ENCODE results near the gene VKORC1L1.

DNA sequence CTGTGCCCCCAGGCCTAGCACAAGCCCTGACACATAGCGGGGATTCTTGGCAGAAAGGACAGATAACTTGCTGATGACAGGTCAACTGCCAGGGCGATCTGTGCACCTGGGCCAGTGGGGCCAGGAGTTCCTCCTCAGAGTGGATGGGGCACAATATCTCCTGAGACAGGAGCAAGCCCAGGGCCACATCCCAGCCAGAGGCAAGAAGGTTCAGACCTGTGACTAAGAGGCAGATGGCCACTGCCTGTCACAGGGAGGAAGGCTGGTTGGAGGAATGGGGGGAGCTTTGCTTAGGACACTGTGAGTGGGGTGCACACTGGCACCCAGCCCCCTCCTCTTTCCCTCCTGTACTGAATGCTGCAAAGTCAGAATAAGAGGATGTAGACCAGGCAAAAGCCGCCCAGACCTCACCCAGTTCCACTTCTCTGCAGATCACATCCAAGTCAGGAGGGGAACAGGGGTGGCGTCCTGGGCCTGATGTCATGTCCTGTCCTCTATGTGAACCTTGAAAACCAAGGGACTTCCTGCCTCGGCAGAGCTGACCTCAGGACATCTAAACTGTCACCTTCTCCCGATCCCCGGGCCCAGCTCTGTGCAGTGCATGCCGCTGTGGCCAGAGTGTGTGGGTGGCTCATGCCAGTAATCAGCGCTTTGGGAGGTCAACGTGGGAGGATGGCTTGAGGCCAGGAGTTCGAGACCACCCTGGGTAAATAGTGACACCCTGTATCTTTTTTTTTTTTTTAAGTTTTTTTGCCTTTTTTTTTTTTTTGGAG lies 107.8 kb downstream of the VKORC1L1 start:
- TF ChIP-seq POLR2A (IDR thresholded peaks at IDR 0.05; ENCODE audit: low read depth, low read length) (peak; percentile 60; the same call in 1 of the 2 replicates), BACH1 (IDR thresholded peaks at IDR 0.05; ENCODE audit: borderline replicate concordance) (no peak), HDAC6 (IDR thresholded peaks at IDR 0.05; ENCODE audit: unreplicated experiment) (no peak), POLR2AphosphoS5 (IDR thresholded peaks at IDR 0.05; ENCODE audit: low read length) (peak; percentile 87), EP300 (IDR thresholded peaks at IDR 0.05; ENCODE audit: borderline replicate concordance in 1 of 2, control insufficient read depth in 1 of 2, low read depth in 2 of 2, low read length in 2 of 2) (no peak), WRNIP1 (IDR thresholded peaks at IDR 0.05; ENCODE audit: borderline replicate concordance, low read depth, low read length) (no peak), EZH2 (IDR thresholded peaks at IDR 0.05; ENCODE audit: borderline replicate concordance, control insufficient read depth, low read depth, low read length) (no peak), BCL11A (IDR thresholded peaks at IDR 0.05; ENCODE audit: low read depth, low read length) (peak; percentile 5; the same call in 1 of the 2 replicates), ZNF384 (IDR thresholded peaks at IDR 0.05; ENCODE audit: borderline replicate concordance, low read depth, low read length) (peak; percentile 34; the same call in 1 of the 2 replicates)
- TF ChIP-seq, protein P1, sequence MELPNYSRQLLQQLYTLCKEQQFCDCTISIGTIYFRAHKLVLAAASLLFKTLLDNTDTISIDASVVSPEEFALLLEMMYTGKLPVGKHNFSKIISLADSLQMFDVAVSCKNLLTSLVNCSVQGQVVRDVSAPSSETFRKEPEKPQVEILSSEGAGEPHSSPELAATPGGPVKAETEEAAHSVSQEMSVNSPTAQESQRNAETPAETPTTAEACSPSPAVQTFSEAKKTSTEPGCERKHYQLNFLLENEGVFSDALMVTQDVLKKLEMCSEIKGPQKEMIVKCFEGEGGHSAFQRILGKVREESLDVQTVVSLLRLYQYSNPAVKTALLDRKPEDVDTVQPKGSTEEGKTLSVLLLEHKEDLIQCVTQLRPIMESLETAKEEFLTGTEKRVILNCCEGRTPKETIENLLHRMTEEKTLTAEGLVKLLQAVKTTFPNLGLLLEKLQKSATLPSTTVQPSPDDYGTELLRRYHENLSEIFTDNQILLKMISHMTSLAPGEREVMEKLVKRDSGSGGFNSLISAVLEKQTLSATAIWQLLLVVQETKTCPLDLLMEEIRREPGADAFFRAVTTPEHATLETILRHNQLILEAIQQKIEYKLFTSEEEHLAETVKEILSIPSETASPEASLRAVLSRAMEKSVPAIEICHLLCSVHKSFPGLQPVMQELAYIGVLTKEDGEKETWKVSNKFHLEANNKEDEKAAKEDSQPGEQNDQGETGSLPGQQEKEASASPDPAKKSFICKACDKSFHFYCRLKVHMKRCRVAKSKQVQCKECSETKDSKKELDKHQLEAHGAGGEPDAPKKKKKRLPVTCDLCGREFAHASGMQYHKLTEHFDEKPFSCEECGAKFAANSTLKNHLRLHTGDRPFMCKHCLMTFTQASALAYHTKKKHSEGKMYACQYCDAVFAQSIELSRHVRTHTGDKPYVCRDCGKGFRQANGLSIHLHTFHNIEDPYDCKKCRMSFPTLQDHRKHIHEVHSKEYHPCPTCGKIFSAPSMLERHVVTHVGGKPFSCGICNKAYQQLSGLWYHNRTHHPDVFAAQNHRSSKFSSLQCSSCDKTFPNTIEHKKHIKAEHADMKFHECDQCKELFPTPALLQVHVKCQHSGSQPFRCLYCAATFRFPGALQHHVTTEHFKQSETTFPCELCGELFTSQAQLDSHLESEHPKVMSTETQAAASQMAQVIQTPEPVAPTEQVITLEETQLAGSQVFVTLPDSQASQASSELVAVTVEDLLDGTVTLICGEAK (IDR thresholded peaks at IDR 0.05; ENCODE audit: borderline replicate concordance): peak; percentile 48; the same call in 1 of the 2 replicates
